ENCODE results near the gene SPOP.

Gene SPOP

GRCh38 chr17:49576088-49576916 is 101.6 kb downstream of the SPOP start (continued):
- TF ChIP-seq ZBTB11 (tag by site-specific recombination; conservative IDR thresholded peaks at IDR 0.05; ENCODE audit: low read depth): no peak
- TF ChIP-seq ZNF23 (tag by site-specific recombination; IDR thresholded peaks at IDR 0.05; ENCODE audit: borderline replicate concordance): no peak
- 0 out of 2 replicates have a peak, but pooled peaks have one; percentile 28 for TF ChIP-seq PBX3 (CRISPR knock-in tag; IDR thresholded peaks at IDR 0.05)
- TF ChIP-seq ZNF433 (tag by site-specific recombination; IDR thresholded peaks at IDR 0.05; ENCODE audit: low read depth): no peak
- TF ChIP-seq ZNF513 (tag by site-specific recombination; IDR thresholded peaks at IDR 0.05): no peak
- TF ChIP-seq MYNN (tag by site-specific recombination; IDR thresholded peaks at IDR 0.05; ENCODE audit: borderline replicate concordance): no peak
- TF ChIP-seq ZSCAN4 (tag by site-specific recombination; IDR thresholded peaks at IDR 0.05): no peak
- no peak; the same call in 1 of the 2 replicates for TF ChIP-seq ZEB2 (tag by site-specific recombination; IDR thresholded peaks at IDR 0.05)
- 0 out of 2 replicates have a peak, but pooled peaks have one; percentile 30 for TF ChIP-seq ZNF561 (tag by site-specific recombination; IDR thresholded peaks at IDR 0.05; ENCODE audit: borderline replicate concordance)
- TF ChIP-seq ZNF580 (tag by site-specific recombination; IDR thresholded peaks at IDR 0.05): no peak
- no peak for TF ChIP-seq ZNF692 (tag by site-specific recombination; IDR thresholded peaks at IDR 0.05)
- TF ChIP-seq PRDM10 (tag by site-specific recombination; IDR thresholded peaks at IDR 0.05): peak; percentile 86
- TF ChIP-seq ZBTB49 (tag by site-specific recombination; IDR thresholded peaks at IDR 0.05; ENCODE audit: low read depth): no peak
- TF ChIP-seq ZNF660 (tag by site-specific recombination; IDR thresholded peaks at IDR 0.05): no peak
- peak; percentile 31; the same call in 1 of the 2 replicates for TF ChIP-seq ZFHX2 (tag by site-specific recombination; conservative IDR thresholded peaks at IDR 0.05)
- no peak for TF ChIP-seq ZNF221 (tag by site-specific recombination; IDR thresholded peaks at IDR 0.05; ENCODE audit: borderline replicate concordance)
- TF ChIP-seq ZNF133 (tag by site-specific recombination; IDR thresholded peaks at IDR 0.05): no peak
- no peak for TF ChIP-seq ZNF791 (tag by site-specific recombination; IDR thresholded peaks at IDR 0.05)
- TF ChIP-seq ZNF560 (tag by site-specific recombination; IDR thresholded peaks at IDR 0.05; ENCODE audit: borderline replicate concordance): no peak
- TF ChIP-seq CTCF (tag by site-specific recombination; IDR thresholded peaks at IDR 0.05): no peak
